ENCODE data around the gene HABP4. TPM values are rescaled to one million over a fixed set of nuclear protein-coding genes. Genes with fewer than 3 reads are reported as not detected.

HABP4 gene
- total RNA-seq, 2 donors from 2014 or later, result 50.0 to 74.2 TPM

DNA sequence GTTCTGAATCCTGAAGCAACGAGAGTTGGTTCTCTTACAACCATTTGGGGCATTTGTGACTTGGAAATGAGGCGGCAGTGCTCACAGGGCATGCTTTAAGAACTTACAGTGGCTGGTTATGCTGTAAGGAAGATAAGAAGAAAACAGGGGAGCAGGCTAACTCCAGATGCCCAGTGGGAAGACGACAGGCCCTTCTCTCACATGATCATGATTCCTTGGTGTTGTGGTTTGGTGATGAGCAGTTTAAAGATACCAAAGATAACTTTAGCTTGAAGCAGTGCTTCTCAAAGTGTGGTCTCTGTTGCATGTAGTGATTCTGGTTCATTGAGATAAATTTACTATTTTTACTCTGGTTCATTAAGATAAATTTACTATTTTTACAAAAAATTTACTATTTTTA, 2.6 kb upstream of the HABP4 start:
- Histone ChIP-seq H3K27ac (no peak overlapping the region), H3K4me3 (no peak overlapping the region), H3K4me1 (ENCODE audit: control insufficient read depth in 1 of 2, low read depth in 2 of 2) (peaks cover 8 to 23% of the 10 kb centered on the region in 2 donors), H3K9me3 (no peaks in the 10 kb centered on the region), H3K27me3 (replicated peaks; ENCODE audit: insufficient read depth) (no peaks in the 10 kb centered on the region), H3K36me3 (no peaks in the 10 kb centered on the region)
- no peak for TF ChIP-seq CTCF (IDR thresholded peaks at IDR 0.05)
- DNase-seq (ENCODE audit: low spot score) (no peak), ATAC-seq (ENCODE audit: insufficient number of reproducible peaks, low FRiP score, low read depth) (no peak)

DNA sequence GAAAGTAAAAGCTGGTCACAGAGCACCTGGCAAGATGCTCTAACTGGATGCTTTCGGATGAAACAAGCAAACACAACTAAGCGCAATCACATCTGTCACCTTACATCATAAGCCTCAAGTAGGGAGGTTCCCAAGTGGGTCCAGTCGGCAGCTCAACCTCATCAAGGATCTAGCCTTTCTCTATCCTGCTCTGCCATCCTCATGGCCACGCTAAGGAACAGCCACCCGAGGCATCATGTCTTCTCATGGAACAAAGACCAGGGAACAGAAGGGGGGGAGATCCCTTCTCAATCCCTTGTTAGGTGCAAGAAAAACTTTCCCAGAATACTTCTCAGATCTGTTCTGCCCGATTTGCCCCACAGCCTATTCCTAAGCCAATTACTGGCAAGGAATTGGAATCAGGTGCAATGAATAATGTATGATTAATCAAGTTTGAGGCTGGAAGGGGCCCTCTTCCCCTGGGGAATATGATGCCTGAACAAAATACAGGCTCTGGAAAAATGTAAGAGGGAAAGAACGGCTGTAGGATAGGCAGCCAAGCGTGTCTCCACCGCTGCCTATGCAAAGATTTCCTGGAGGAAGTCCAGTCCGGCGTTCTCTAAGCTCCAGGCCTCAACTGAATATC, 1.3 kb upstream of the HABP4 start:
- no peak for TF ChIP-seq CTCF (IDR thresholded peaks at IDR 0.05)
- H3K4me1 ChIP-seq (ENCODE audit: control insufficient read depth in 1 of 2, low read depth in 2 of 2), result peaks cover 8 to 35% of the 10 kb centered on the region in 2 donors

GRCh38 chr9:96449523-96449844, 485 bp upstream of the HABP4 start:
- peak; percentile 31 for ATAC-seq (ENCODE audit: insufficient number of reproducible peaks, low FRiP score, low read depth)
- Histone ChIP-seq H3K4me1 (ENCODE audit: control insufficient read depth in 1 of 2, low read depth in 2 of 2) (peaks cover 8 to 37% of the 10 kb centered on the region in 2 donors), H3K36me3 (no peaks in the 10 kb centered on the region), H3K4me3 (peak overlapping the region; percentile 91), H3K27me3 (replicated peaks; ENCODE audit: insufficient read depth) (no peaks in the 10 kb centered on the region), H3K27ac (peak overlapping the region; percentile 91 to 95), H3K9me3 (no peaks in the 10 kb centered on the region)
- no peak for DNase-seq (ENCODE audit: low spot score)
- TF ChIP-seq CTCF (IDR thresholded peaks at IDR 0.05), result no peak

More for the DNA sequence above, 1.3 kb upstream of the HABP4 start:
- Histone ChIP-seq H3K36me3 (no peaks in the 10 kb centered on the region), H3K9me3 (no peaks in the 10 kb centered on the region), H3K4me3 (peak overlapping the region; percentile 91), H3K27me3 (replicated peaks; ENCODE audit: insufficient read depth) (no peaks in the 10 kb centered on the region), H3K27ac (peak overlapping the region; percentile 91 to 95)
- ATAC-seq (ENCODE audit: insufficient number of reproducible peaks, low FRiP score, low read depth) (no peak), DNase-seq (ENCODE audit: low spot score) (no peak)

DNA sequence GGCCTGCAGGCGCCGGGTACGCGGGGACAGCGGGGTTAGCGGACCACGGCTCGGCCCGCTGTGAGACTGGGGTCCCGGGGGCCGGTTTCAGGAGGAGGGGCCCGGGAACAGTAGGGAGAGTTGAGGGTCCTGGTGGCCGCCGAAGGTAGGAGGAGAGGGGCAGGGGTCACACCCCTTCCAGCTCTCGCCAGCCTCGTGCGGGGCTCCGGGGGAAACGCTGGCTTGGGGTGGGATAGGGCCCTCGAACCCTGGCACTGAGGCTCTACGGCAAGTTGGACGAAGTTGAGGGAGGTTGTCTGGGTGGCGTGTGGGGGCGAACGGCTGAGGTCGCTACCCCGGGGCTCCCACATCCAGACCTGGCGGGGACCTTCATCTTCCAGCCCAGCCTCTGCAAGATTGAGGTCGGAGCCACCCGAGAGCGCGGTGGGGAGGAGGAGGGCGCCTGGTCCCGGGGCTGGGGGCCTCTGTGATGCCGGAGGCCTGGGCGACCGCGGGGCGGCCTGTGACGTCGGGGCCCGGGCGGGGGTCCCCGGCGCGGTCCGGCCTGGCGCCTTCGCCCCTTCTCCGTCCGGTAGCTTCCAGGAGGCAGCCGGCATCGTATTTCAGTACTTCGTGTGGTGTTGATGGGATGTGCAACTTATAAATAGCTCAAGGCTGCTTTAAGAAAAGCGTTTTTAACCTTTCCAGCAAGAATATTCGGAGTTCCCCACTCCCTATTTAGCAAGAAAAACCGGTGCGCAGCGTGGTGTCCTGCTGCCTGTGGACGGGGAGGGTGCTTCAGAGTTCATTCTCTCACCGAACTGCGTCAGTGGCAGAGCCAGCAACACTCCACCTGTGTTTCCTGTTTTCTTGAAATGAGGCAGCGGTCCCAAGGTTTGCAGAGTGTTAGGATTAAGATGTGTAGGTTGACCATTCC, 902 bp downstream of the HABP4 start:
- ATAC-seq (ENCODE audit: insufficient number of reproducible peaks, low FRiP score, low read depth), result no peak
- no peak for TF ChIP-seq CTCF (IDR thresholded peaks at IDR 0.05)
- Histone ChIP-seq H3K36me3 (no peaks in the 10 kb centered on the region), H3K27me3 (replicated peaks; ENCODE audit: insufficient read depth) (no peaks in the 10 kb centered on the region), H3K27ac (peak overlapping the region; percentile 91 to 95), H3K4me1 (ENCODE audit: control insufficient read depth in 1 of 2, low read depth in 2 of 2) (peaks cover 8 to 37% of the 10 kb centered on the region in 2 donors), H3K9me3 (no peaks in the 10 kb centered on the region), H3K4me3 (peak overlapping the region; percentile 91)
- DNase-seq (ENCODE audit: low spot score), result no peak

DNA sequence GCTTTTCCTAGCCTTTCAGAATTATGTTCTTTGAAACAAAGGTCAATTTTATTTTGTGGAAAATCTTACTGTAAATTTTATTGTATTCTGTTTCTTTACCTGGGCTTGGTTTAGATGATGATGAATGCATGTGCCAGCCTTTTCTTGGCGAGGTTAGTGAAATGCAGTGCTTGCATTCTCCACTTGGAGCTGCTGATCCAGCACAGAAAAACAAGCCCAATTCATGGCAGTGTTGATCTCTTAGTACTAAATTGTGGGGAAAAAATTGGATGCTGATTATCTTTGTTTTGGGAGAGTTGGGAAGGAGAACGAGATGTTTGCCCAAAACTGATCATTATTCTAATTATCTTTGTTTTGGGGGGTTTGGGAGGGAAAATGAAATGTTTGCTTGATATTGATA, 3.7 kb downstream of the HABP4 start:
- Histone ChIP-seq H3K36me3 (no peaks in the 10 kb centered on the region), H3K27ac (no peak overlapping the region), H3K4me1 (ENCODE audit: control insufficient read depth in 1 of 2, low read depth in 2 of 2) (peaks cover 6 to 36% of the 10 kb centered on the region in 2 donors), H3K9me3 (no peaks in the 10 kb centered on the region), H3K27me3 (replicated peaks; ENCODE audit: insufficient read depth) (no peaks in the 10 kb centered on the region), H3K4me3 (no peak overlapping the region)
- DNase-seq (ENCODE audit: low spot score) (no peak), ATAC-seq (ENCODE audit: insufficient number of reproducible peaks, low FRiP score, low read depth) (no peak)
- TF ChIP-seq CTCF (IDR thresholded peaks at IDR 0.05), result peak; percentile 73

Measured in thoracic aorta (tissue), 2 donors.